GM19035 (cell line): ENCODE data around the gene PARP8.
"Not testable (repeated sequence)": the region's sequence is repeated elsewhere in the genome, so short reads cannot be mapped to it uniquely, and the experiment has no call there.

Experiments
- ATAC-seq: cut with Tn5 transposase; IDR thresholded peaks from one replicate; pipeline ENCODE4 v1.9.1; 2021; ENCODE audit not compliant: unreplicated experiment

The PARP8 gene

GRCh38 chr5:50666261-50667022 lies at the start of gene PARP8:
PARP8 (plus strand) TSS chr5:50666637; CDS start chr5:50667096, 459 bp downstream.
- peak; percentile 39 for ATAC-seq

- no peak for ATAC-seq
Observed at GRCh38 chr5:50623666-50624065, 42.8 kb upstream of the PARP8 start.

- not testable (repeated sequence) for ATAC-seq
Observed at GRCh38 chr5:50634866-50635265, 31.6 kb upstream of the PARP8 start.

- ATAC-seq, result not testable (repeated sequence)
Observed at GRCh38 chr5:50637576-50637975, 28.9 kb upstream of the PARP8 start.

- no peak for ATAC-seq
Observed at GRCh38 chr5:50646591-50646990, 19.8 kb upstream of the PARP8 start.

- ATAC-seq, result no peak
Observed at GRCh38 chr5:50647726-50648125, 18.7 kb upstream of the PARP8 start.

GRCh38 chr5:50653946-50654345 lies 12.5 kb upstream of the PARP8 start:
- peak; percentile 98 for ATAC-seq

GRCh38 chr5:50655067-50655809 lies 11.2 kb upstream of the PARP8 start:
- no peak for ATAC-seq

GRCh38 chr5:50655810-50656205 lies 10.6 kb upstream of the PARP8 start:
- ATAC-seq, result no peak

- no peak for ATAC-seq
Observed at GRCh38 chr5:50657044-50657443, 9.4 kb upstream of the PARP8 start.

- ATAC-seq, result no peak
Observed at GRCh38 chr5:50658246-50658645, 8.2 kb upstream of the PARP8 start.

GRCh38 chr5:50663636-50664035 lies 2.8 kb upstream of the PARP8 start:
- no peak for ATAC-seq

- ATAC-seq, result no peak
Observed at GRCh38 chr5:50665091-50665490, 1.3 kb upstream of the PARP8 start.

GRCh38 chr5:50665761-50666202 lies 655 bp upstream of the PARP8 start:
- ATAC-seq, result not testable (repeated sequence)

- ATAC-seq, result peak; percentile 50
Observed at GRCh38 chr5:50667023-50667652, 701 bp downstream of the PARP8 start.

GRCh38 chr5:50667653-50668595 lies 1.5 kb downstream of the PARP8 start:
- ATAC-seq, result peak; percentile 91

- not testable (repeated sequence) for ATAC-seq
Observed at GRCh38 chr5:50668636-50669035, 2.2 kb downstream of the PARP8 start.

GRCh38 chr5:50672663-50673062 lies 6.2 kb downstream of the PARP8 start:
- ATAC-seq, result no peak

- ATAC-seq, result not testable (repeated sequence)
Observed at GRCh38 chr5:50673444-50673843, 7.0 kb downstream of the PARP8 start.

- ATAC-seq, result no peak
Observed at GRCh38 chr5:50675385-50675784, 8.9 kb downstream of the PARP8 start.

- not testable (repeated sequence) for ATAC-seq
Observed at GRCh38 chr5:50679554-50679953, 13.1 kb downstream of the PARP8 start.
